B cell (primary cell): ENCODE results near the gene TNFRSF25. TPM values are rescaled to one million over a fixed set of nuclear protein-coding genes. Genes with fewer than 3 reads are reported as not detected.

Experiments
- ATAC-seq: fragments of 200-7000 bp; cut with Tn5 transposase; one replicate; pipeline ENCODE4 v1.10.0; 2021; ENCODE audit warnings: low read depth, mild to moderate bottlenecking, moderate number of reproducible peaks, moderate library complexity
- CTCF ChIA-PET: fragments of 350-600 bp; sonication (Branson Sonifier 250); formaldehyde crosslinking; loops from one replicate; lab custom pipeline; 2021; ENCODE audit warnings: antibody characterized with exemption, inconsistent platforms; lab: Charles Lee
- POLR2A ChIA-PET: fragments of 350-600 bp; sonication (Branson Sonifier 250); formaldehyde crosslinking; loops from one replicate; lab custom pipeline; 2021; ENCODE audit warnings: antibody characterized with exemption; lab: Charles Lee
- DNase-seq: peaks from one replicate; pipeline ENCODE4 v3.0.0; 2013
- H2AFZ ChIP-seq: 2 replicates; pipeline ENCODE4 v1.6.1; 2012; ENCODE audit warnings: mild to moderate bottlenecking, low read depth, low read length; ENCODE audit not compliant: insufficient read depth, poor library complexity, severe bottlenecking
- H3K27ac ChIP-seq, 2 donors: 1 replicate in 1 of 2; 2 replicates in 1 of 2; pipeline ENCODE4 v1.5.1; 2012 to 2013; ENCODE audit warnings: low read length in 2 of 2, mild to moderate bottlenecking in 2 of 2, moderate library complexity in 1 of 2
- H3K27me3 ChIP-seq, 4 experiments: fragments of 200-600 bp in 1 of 4; sonication (generic) in 1 of 4; replicated peaks in 1 of 4; 1 replicate in 2 of 4; 2 replicates in 2 of 4; pipeline versions ENCODE4 v1.6.1 to v1.7.0; 2013 to 2016; ENCODE audit warnings: low read length in 3 of 4, mild to moderate bottlenecking in 2 of 4, mixed read lengths in 1 of 4, moderate library complexity in 1 of 4; ENCODE audit not compliant: insufficient read depth in 4 of 4, control insufficient read depth in 3 of 4; ENCODE audit errors: control extremely low read depth in 1 of 4
- H3K36me3 ChIP-seq, 2 experiments: replicated peaks in 1 of 2; 1 replicate in 1 of 2; 2 replicates in 1 of 2; pipeline versions ENCODE4 v1.6.1 to v1.7.1; 2013; ENCODE audit warnings: low read length in 1 of 2; ENCODE audit not compliant: insufficient read depth in 2 of 2, control insufficient read depth in 1 of 2; ENCODE audit errors: control extremely low read depth in 1 of 2, extremely low read depth in 1 of 2
- H3K4me1 ChIP-seq, 2 donors: fragments of 200-600 bp in 1 of 2; sonication (generic) in 1 of 2; 1 replicate in 1 of 2; 2 replicates in 1 of 2; pipeline versions ENCODE4 v1.5.1 to v1.6.1; 2013 to 2017; ENCODE audit warnings: low read length in 2 of 2; ENCODE audit not compliant: control insufficient read depth in 2 of 2, insufficient read depth in 2 of 2
- H3K4me2 ChIP-seq: replicated peaks from 2 replicates; pipeline ENCODE3; 2012; ENCODE audit warnings: mild to moderate bottlenecking, low read depth, low read length; ENCODE audit not compliant: poor library complexity, severe bottlenecking
- H3K4me3 ChIP-seq, 5 experiments: fragments of 200-600 bp in 1 of 5; sonication (generic) in 1 of 5; 1 replicate in 3 of 5; 2 replicates in 2 of 5; pipeline versions ENCODE4 v1.5.1 to v1.7.0; 2011 to 2016; ENCODE audit warnings: low read length in 4 of 5, mild to moderate bottlenecking in 4 of 5, low read depth in 2 of 5, control low read depth in 1 of 5, moderate library complexity in 1 of 5; ENCODE audit not compliant: insufficient read depth in 1 of 5; ENCODE audit errors: control extremely low read depth in 1 of 5, extremely low read depth in 1 of 5
- H3K79me2 ChIP-seq: fragments of 200-600 bp; sonication (generic); one replicate; pipeline ENCODE4 v1.6.0; 2016; ENCODE audit warnings: low read length; ENCODE audit not compliant: control insufficient read depth, insufficient read depth
- H3K9ac ChIP-seq: fragments of 200-600 bp; sonication (generic); 2 replicates; pipeline ENCODE4 v1.6.1; 2017; ENCODE audit warnings: mild to moderate bottlenecking, low read length, moderate library complexity
- H3K9me3 ChIP-seq, 3 donors: one replicate each; pipeline versions ENCODE4 v1.6.1 to v1.7.1; 2013; ENCODE audit warnings: low read length in 2 of 3; ENCODE audit not compliant: control insufficient read depth in 2 of 3, insufficient read depth in 1 of 3; ENCODE audit errors: control extremely low read depth in 1 of 3
- H4K20me1 ChIP-seq: 2 replicates; pipeline ENCODE4 v1.6.0; 2012; ENCODE audit warnings: mild to moderate bottlenecking, low read length; ENCODE audit not compliant: insufficient read depth, control insufficient read depth, poor library complexity, severe bottlenecking
- H3K27ac Mint-ChIP-seq: one replicate; pipeline ENCODE4 v1.8.0; 2021; ENCODE audit warnings: mixed read lengths
- H3K27me3 Mint-ChIP-seq: one replicate; pipeline ENCODE4 v1.8.0; 2021; ENCODE audit warnings: mixed read lengths
- H3K4me1 Mint-ChIP-seq: one replicate; pipeline ENCODE4 v1.8.0; 2021; ENCODE audit warnings: mixed read lengths
- H3K4me3 Mint-ChIP-seq: one replicate; pipeline ENCODE4 v1.8.0; 2021; ENCODE audit warnings: mixed read lengths
- H3K9me3 Mint-ChIP-seq: one replicate; pipeline ENCODE4 v1.8.0; 2022; ENCODE audit warnings: mixed read lengths; ENCODE audit not compliant: insufficient read depth
- EZH2 ChIP-seq: IDR thresholded peaks from 2 replicates; pipeline ENCODE4 v1.6.1; 2012; ENCODE audit warnings: borderline replicate concordance, low read depth, mild to moderate bottlenecking, moderate library complexity, low read length; ENCODE audit not compliant: insufficient read depth, poor library complexity, severe bottlenecking
- WGBS: methylation state at CpG from one replicate; pipeline ENCODE4 v1.1.5; 2013; ENCODE audit warnings: missing lambda C conversion rate; ENCODE audit not compliant: insufficient coverage; 5-methylcytosine and 5-hydroxymethylcytosine counted together
- intact Hi-C: fragments of 100-400 bp; cut with micrococcal nuclease; formaldehyde crosslinking; loops from one replicate; pipeline ENCODE4 v1.10.0; 2022
- polyA plus RNA-seq: library from polyadenylated mRNA; depleted of rRNA; stranded (reverse); fragments of >200 nt; gene quantifications from 2 replicates; pipeline ENCODE4 v1.2.3, GENCODE V29; 2012
- total RNA-seq, 2 donors: library from RNA; stranded (reverse); fragments of 120-200 nt in 1 of 2; gene quantifications; 1 replicate in 1 of 2; 2 replicates in 1 of 2; pipeline versions ENCODE4 v1.2.3 to v1.2.4, GENCODE V29; 2013 to 2022
- TF ChIP-seq, protein P1 (sequence below): fragments of 200-600 bp; IDR thresholded peaks from one replicate; pipeline ENCODE4 v1.8.0; 2022; ENCODE audit warnings: antibody characterized with exemption, mild to moderate bottlenecking

TNFRSF25 gene
- total and polyA plus RNA-seq, 2 donors (not counting 1 experiment from before 2014, with no cell fraction given), result 2.6 to 7.1 TPM

DNA sequence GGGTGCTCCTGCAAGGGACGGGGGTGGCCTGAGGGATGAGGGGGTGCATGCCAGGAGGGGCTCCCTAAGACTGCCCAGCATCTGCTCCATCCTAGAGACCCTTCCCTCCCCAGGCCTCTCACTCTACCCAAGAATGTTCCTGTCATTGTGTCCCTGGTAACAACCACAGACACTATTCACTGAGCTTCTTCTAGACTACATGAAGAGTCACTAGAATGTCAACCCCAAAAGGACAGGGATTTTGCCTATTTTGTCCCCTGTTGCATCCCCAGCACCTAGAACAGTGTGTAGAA is 2.9 kb downstream of the TNFRSF25 start:
- ATAC-seq, result no peak
- intact Hi-C loops, result no loop called here
- DNase-seq, result no peak
- H3K27me3 Mint-ChIP-seq, result peaks cover 34% of the 10 kb centered on the region
- peaks cover 16 to 25% of the 10 kb centered on the region in 2 donors for H3K4me1 ChIP-seq
- no peak overlapping the region for H3K4me2 ChIP-seq
- no peaks in the 10 kb centered on the region for H3K9me3 ChIP-seq
- no CpG with 5 or more reads among the region's 1 CpG for WGBS
- H3K9ac ChIP-seq, result no peak overlapping the region
- peaks cover 0 to 44% (median 19%) of the 10 kb centered on the region in 4 experiments for H3K27me3 ChIP-seq
- H3K4me1 Mint-ChIP-seq, result peaks cover 21% of the 10 kb centered on the region
- no peaks in the 10 kb centered on the region for H3K36me3 ChIP-seq
- H3K27ac ChIP-seq, result no peak overlapping the region
- H3K79me2 ChIP-seq, result no peaks in the 10 kb centered on the region
- no peak overlapping the region for H3K4me3 Mint-ChIP-seq
- no peaks in the 10 kb centered on the region for H3K9me3 Mint-ChIP-seq
- TF ChIP-seq, protein P1, sequence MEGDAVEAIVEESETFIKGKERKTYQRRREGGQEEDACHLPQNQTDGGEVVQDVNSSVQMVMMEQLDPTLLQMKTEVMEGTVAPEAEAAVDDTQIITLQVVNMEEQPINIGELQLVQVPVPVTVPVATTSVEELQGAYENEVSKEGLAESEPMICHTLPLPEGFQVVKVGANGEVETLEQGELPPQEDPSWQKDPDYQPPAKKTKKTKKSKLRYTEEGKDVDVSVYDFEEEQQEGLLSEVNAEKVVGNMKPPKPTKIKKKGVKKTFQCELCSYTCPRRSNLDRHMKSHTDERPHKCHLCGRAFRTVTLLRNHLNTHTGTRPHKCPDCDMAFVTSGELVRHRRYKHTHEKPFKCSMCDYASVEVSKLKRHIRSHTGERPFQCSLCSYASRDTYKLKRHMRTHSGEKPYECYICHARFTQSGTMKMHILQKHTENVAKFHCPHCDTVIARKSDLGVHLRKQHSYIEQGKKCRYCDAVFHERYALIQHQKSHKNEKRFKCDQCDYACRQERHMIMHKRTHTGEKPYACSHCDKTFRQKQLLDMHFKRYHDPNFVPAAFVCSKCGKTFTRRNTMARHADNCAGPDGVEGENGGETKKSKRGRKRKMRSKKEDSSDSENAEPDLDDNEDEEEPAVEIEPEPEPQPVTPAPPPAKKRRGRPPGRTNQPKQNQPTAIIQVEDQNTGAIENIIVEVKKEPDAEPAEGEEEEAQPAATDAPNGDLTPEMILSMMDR, result no peak
- no peak for TF ChIP-seq EZH2
- no peak overlapping the region for H3K4me3 ChIP-seq
- ChIA-PET POLR2A (no interaction called here), CTCF (interaction anchor here (1.3 kb wide), 1 partner anchor 23 kb away, joined by 3 read pairs; no protein-coding TSS in a partner anchor)
- H3K27ac Mint-ChIP-seq, result no peak overlapping the region
- no peak overlapping the region for H2AFZ ChIP-seq
- H4K20me1 ChIP-seq, result no peaks in the 10 kb centered on the region

DNA sequence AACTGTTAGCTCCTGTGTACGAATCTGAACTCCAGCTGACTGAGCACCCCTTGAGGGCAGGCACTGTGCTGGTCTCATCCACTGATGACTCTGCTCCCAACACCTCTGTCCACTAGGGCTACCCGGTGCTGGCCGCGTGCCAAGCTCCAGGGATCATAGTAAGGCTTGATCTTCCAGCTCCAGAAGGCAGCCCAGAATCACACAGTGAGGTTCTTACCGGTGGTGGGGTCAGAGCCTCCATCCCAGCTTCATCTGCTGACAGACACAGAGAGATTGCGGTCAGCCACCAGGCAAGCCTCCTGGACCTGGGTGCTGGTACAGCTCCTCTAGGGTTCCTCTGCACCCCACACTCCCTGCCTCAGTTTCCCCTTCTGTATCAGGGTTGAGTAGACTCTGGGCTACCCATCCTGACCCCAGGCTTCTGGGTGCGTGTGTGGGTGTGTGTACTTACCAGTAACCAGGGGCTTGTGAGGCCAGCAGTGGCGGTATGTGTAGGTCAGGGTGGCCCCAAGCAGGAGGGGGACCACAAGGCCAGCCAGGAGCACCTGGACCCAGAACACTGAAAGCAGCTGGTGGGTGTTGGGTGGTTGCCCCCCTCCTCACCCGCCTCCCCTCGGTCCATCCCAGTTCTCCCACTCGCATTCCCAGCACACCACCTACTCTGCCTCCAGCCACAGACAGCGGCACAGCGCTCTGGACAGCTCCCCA is 3.4 kb downstream of the TNFRSF25 start:
- CTCF ChIA-PET, result no interaction called here
- H3K27ac ChIP-seq, result no peak overlapping the region

More for the DNA sequence above, 3.4 kb downstream of the TNFRSF25 start:
- H3K27me3 ChIP-seq, result peaks cover 0 to 44% (median 19%) of the 10 kb centered on the region in 4 experiments
- no peak overlapping the region for H2AFZ ChIP-seq
- TF ChIP-seq, protein P1, result no peak
- TF ChIP-seq EZH2, result no peak
- H3K9me3 ChIP-seq, result no peaks in the 10 kb centered on the region
- H3K79me2 ChIP-seq, result no peaks in the 10 kb centered on the region
- H3K4me1 ChIP-seq, result peaks cover 16 to 25% of the 10 kb centered on the region in 2 donors
- DNase-seq (no peak), ATAC-seq (no peak)
- no peak overlapping the region for H3K9ac ChIP-seq
- no peak overlapping the region for H3K4me3 Mint-ChIP-seq
- no peaks in the 10 kb centered on the region for H4K20me1 ChIP-seq
- 95% methylated on average over 7 of the region's 13 CpGs for WGBS
- no peak overlapping the region for H3K4me3 ChIP-seq
- intact Hi-C loops, result no loop called here
- POLR2A ChIA-PET, result no interaction called here
- H3K4me2 ChIP-seq, result no peak overlapping the region
- H3K27ac Mint-ChIP-seq, result no peak overlapping the region
- H3K36me3 ChIP-seq, result no peaks in the 10 kb centered on the region
- no peaks in the 10 kb centered on the region for H3K9me3 Mint-ChIP-seq
- peaks cover 21% of the 10 kb centered on the region for H3K4me1 Mint-ChIP-seq
- peaks cover 35% of the 10 kb centered on the region for H3K27me3 Mint-ChIP-seq
